GM21786 (cell line): ENCODE results near the gene KDELR1.
"Not testable (repeated sequence)": the region's sequence is repeated elsewhere in the genome, so short reads cannot be mapped to it uniquely, and the experiment has no call there.

Experiments used
- ATAC-seq: cut with Tn5 transposase; IDR thresholded peaks from one replicate; pipeline ENCODE4 v1.9.1; 2021; ENCODE audit not compliant: unreplicated experiment

KDELR1 gene

DNA sequence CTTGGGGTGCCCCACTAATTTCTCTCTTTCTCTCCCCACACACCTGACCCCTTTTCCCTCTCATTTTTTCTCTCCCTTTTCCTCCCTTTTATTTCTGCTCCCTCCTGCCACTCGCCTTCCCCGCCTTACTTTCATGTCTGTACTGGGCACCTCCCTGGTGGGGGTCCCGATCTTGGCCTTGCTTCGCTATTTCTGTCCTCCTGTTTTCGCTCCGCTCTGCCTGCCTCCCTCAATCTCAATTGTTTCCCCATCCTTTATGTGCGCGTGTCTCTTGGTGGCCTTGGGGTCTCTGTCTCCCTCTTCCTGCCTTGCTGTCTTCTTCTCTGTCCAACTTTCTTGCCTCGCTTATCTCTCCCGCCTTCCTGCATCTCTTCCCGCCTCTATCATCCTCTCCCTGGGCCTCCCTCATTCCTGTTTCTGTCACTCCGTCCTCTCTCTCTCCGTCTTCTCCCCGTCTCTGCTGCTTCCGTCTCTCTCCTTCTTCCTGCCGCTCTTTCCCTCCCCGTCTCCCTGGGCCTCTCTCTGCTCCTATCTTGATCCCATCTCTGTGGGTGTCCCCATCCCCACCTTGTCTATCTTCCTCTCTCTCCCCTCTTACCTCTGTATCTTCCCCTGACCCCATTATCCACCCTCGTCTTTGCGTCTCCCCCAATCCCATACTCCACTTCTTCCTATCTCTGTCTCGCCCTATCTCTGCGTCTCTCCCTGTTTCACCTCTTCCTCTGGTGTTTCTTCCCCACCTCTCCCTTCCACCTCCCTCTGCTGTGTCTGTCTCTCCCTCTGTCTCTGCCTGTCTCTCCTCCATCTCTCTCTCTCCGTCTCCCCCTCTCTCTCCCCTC, 6.1 kb upstream of the KDELR1 start:
- ATAC-seq = no peak

DNA sequence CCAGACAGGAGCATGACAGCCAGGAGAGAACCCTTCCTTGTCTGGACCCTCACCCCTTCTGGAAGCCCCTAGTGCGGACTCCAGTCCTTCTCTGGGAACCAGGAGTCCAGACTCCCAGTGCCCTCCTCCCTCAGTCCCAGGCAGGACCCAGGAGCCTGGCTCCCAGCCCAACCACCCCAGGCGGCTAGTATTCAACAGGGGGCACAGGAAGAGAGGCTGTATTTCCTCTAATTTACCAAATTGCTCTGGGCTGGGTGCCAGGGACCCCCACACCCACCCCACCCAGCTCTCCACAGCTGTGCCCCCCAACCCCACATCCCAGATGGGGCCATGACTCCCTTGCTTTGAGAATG, 5.4 kb upstream of the KDELR1 start:
- no peak for ATAC-seq

DNA sequence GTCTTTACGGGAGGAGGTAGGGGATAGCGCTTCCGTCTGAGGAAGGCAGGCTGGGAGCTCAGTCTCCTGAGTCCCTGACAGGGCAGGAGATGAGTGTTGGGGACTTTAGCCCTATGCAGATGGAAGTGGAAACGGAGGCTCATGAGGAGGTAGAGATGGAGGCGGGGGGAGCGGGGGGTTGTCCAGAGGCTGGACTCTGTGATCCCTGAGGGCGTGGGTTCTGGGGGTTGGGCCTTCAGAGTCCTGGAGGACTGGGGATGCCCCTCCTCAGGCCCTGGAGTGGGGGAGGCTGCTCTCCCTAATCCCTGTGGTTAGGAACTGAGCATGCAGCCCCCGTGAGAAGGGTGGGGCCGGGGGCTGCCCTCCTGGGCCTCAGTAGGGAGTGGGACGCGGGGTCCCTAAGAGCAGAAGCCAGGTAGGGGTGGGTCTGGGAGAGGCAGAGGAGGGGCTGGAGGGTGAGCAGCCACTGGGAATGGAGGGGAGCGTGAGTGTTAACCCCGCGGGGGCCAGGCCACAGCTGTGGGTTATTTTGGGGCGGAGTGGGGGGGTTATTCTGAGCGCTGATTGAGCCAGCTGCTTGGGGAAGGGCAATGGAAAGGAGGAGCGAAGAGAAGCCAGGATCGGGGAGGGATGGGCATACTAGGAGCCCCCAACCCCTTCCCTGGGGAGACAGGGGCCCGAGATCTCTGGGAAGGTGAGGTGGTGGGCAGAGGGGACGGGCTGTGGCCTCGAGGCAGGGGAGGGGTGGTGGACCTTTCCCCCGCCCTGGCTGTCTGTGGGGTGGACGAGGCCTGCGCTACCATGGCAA, 4.9 kb upstream of the KDELR1 start:
- ATAC-seq = no peak

DNA sequence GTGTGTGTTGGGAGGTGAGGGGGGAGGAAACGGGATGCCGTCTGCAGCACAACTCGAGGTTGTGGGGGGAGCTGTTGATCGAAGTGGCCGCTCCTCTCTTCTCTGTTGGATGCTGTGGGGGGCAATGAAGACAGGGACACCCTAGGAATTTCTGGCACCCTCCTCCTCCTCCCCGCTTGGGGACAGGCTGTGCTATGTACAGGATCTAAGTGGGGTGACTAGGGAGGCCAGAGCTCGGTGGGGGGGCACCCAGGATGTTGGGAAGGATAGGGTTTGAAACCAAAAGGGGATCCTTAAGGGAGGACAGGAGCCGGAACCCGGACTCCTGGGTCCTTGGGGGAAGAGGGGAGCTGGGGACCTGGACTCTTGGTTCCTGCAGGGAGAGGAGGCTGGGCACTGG, 4.1 kb upstream of the KDELR1 start:
- ATAC-seq = no peak

DNA sequence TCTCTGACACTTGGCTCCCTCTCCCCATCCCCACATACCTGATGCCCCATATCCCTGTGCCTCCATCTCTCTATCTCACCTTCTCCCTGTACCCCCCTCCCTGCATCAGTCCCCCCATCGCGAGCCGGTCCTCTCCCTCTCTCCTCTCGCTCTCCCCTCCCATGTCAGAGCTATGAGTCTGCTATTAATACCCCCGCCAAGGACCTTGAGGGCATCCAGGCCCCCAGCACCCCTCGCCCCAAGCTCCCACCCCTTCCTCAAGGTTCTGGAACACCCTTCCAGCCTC, 3.8 kb upstream of the KDELR1 start:
- ATAC-seq = no peak

DNA sequence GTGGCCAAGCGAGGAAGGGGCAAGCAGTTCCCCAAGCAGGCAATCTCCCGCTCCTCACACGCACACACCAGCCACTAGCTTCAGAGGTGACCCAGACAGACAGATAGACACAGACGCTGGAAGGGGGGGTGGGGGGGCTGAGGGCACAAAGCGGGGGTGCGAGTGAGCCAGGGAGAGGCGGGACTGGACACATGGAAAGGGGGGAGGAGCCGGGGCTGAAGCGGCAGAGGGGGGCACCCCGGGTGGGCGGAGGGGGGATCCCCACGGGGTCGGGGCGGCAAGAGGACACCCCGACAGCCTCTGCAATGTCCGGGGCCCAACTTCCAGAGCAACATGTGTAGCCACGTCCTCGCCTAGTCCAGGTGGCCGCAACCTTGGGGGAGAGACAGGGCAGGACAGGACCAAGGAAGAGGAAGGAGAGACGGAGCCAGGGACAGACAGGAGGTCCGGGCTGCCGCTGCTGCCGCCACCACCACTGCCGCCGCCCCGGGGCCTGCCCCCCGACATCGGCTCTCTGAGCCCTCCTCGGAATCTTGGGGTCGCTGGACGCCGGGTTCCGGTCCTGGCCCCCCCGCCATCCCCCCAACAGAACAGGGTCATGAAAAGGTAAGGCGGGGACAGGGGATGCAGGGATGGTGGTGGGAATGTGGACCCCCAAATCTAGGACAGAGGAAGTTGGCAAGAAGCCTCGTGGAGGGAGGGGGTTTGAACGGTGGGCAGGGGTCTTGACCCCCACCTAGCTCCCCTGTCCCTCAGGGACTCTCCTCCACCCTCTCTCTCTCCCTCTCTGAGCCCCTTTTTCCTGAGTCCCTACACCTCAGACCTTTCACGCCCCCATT, 3.2 kb upstream of the KDELR1 start:
- ATAC-seq = no peak

DNA sequence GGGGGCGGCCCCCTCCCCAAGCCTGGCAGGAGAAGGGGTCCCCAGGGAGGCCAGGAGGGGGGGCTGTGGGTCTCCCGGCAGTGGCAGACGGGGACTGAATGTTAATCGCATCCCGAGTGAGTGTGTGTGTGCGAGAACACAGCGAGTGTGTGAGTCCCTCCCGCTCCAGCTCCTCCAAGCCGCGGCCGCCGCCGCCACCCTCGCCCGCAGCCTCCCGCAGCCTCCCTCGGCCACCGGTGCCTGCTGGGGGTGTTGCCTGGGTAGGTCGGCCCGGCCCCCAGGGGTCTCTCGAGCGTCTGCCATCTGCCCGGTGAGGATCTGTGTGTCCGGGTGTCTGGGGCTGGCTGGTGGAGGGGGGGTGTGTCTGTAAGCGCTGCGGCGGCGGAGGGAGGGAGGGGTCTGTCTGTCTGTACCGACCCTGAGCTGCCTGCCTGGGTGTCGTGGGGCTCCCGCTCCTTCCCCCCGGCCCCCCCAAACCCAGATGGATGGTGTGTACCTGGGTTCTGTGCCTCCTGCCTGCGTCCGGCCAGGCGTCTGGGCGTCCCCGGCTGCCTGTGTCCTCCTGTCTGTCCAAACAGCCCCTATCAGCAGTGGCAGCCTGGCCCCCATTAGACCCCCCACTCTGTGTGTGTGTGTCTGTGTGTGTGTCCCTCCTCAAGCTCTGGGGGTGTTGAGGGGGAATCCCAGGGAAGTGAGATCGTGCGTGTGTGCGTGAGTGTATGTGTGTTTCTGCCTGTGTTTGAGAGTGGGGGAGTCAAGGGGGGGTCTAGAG, 2.4 kb upstream of the KDELR1 start, which contains the start of gene GRIN2D:
GRIN2D (plus strand) TSS at position 110 of the 772 bp plus-strand sequence. CDS start 4,725 bp downstream, outside the sequence.
- no peak for ATAC-seq

DNA sequence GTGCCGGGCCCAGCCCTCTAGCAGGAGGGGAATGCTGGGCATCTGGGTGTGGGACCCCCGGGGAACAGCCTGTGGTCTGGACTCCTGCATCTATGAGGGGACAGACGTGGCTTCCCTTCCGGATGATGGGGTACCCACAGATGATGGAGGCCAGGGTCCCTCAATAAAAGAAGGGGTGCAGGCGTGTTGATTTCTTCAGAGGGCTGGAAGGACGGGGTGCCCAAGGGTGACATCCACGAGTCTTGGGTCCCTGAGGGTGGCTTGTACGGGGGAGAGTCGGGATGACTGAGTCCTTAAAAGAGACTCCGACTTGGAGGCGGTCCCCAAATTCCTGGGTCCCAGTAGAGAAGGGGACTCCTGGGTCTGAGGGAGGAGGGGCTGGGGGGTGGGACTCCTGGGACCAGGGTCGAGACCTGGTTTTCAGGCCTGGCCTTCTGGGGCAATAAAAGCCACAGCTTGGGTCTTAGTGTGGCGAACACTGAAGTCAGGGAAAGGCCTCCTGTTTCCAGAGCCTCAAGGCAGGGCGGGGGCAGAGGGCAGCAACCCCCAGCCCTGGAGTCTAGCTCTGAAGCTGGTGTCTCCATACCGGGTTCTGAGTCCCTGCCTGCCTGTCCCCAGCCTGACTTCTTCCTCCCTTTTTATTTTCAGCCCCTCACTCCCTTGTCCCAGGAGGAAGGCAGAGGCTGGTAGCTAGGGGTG, 1.7 kb upstream of the KDELR1 start:
- no peak for ATAC-seq

DNA sequence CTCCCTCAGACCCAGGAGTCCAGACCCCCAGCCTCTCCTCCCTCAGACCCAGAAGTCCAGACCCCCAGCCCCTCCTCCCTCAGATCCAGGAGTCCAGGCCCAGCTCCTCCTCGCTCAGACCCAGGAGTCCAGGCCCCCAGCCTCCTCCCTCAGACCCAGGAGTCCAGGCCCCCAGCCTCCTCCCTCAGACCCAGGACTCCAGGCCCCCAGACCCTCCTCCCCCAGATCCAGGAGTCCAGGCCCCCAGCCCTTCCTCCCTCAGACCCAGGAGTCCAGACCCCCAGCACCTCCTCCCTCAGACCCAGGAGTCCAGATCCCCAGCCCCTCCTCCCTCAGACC, 624 bp upstream of the KDELR1 start:
- not testable (repeated sequence) for ATAC-seq

DNA sequence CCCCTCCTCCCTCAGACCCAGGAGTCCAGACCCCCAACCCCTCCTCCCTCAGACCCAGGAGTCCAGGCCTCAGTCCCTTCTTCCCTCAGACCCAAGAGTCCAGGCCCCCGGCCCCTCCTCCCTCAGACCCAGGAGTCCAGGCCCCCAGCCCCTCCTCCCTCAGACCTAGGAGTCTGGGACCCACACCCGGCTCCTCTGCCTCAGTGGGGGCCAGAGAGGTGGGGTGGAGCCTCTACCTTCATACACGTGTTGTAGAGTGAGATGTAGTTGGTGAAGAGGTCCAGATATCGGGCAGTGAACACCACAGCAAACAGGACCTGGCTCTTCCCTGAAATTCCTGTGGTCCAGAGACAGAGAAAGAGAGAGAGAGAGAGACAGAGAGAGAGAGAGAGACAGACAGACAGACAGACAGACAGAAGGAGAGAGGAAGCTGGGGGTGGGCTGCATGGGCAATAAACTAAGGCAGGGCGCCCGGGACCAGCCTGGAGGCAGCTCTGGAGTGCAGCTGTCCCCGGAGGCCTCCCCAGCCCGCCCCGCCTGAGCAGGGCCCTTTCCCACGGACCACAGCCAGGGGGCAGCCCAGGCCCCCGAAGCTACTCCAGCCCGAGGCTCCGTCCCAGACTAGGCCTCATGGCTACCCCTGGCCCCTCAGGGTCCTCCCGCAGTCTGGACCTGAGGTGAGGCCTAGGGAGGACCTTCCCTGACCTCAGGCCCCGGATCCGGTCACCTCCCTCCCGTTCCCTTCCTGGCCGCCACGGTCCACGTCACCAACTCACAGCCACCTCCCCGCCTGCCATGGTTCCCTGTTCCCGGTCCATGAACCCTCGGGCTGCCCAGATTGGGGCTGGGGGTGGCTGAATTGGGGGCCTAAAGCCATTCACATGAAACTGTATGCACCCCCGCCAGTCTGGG, 907 bp downstream of the KDELR1 start:
- ATAC-seq = no peak

DNA sequence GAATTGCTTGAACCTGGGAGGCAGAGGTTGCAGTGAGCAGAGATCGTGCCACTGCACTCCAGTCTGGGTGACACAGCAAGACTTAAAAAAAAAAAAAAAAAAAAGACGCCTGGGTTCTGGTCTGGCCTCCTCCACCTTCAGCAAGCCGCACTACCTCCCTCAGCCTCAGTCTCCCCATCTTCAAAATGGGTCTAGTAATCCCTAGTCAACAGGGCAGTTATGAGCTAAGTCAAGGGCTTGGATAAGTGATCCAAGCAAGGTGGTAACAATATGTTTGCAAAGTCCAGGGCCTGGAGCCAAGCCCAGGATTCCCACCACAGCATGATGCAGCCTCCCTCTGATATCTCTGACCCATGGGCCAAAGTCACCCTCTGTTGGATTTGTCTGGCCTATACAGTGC, 4.4 kb downstream of the KDELR1 start:
- ATAC-seq = no peak

DNA sequence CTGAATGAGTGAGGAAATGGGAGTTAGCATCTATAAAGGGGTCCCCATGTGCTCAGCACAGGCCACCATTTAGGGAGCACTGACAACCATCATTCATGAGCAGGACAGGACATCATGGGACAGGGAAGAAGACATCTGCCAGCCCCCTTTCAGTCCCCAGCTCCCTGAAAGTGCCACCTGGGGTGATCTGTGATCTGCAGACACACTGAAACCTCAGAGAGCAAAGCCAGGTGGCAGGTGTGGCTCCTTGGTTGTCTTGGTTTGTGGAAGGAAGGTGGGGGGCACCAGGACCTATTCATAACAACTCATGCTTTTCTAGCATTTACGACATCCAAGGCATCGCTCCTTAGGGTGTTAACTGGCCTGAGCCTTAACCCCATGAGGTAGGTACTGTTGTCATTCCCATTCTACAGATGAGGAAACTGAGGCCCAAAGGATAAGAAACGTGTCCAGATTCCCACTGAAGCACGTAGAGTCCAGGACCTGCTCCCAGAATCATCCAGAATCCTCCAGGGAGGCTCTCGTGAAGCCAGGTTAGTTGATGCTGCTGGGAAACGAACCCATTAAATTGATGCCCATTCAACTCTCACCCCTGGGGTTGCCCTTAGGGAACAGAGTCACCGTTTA, 5.8 kb downstream of the KDELR1 start:
- no peak for ATAC-seq

DNA sequence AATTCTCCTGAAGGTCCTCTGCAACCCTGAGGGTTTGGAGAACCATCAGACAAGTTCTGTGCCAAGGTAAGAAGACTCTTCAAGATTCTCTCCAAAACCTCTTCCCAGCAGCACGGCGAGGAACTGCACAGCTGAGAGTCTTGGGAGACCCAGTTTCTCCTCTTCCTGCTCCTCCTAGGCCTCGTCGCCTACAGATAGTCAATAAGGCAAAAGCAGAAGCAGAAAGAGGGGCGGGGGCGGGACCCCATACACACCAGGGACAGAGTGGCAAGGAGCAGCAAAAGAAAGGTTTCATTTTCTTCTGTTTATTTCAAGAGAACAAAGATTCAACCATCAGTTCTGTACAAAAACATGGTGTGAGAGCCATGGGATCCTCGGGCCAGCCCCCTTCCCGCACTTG, 9.1 kb downstream of the KDELR1 start:
- no peak for ATAC-seq

DNA sequence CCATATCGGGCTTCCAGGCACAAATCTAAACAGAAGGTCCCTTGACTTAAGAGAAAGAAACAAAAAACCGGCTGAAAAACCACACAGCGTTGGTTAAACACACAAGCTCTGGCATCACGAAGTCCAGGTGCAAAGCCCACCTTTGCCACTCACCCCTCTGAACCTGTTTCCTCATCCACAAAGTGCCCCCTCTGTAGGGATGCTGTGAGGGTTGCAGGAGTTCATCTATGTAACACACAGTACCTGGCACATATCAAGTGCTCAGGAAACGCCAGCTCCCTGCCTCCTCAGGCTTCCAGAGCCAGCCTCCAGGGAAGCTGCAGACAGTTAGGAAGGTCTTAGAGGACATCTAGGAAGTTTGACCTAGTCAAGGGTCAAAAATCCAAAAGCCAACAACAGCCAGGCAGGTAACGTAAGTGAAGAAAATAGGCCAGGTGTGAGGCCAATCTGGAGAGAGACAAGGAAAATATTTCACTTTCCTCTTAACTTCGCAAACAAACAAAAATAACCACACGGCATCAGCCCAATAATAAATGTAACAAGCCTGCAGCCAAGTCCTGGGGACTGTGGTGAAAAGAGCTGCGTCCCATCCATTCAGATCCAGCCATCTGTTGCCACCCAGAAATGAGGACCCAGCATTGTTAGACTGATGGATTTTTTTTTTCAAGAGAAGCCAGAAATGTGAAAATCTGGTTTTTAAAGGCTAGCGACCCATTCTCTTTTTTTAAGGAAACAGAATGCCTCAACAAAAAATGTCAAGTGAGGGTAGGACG, 10.0 kb downstream of the KDELR1 start:
- no peak for ATAC-seq

DNA sequence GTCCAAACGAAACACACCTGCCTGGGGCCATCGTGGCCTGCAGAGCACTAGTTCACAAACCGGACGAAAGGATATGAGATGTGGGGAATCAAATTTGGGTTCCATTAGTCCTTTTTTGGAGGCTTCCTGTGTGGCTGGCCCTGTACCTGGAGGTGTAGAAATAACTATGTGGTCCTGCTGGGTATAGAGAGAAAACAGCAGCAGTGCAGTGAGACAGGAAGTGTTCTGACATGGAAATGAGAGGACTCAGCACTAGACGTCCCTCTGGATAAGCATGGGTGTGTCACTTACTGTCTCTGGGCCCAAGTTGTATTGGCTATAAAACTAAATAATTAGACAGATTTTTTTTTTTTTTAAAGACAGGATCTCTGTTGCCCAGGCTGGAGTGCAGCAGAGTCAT, 12.3 kb downstream of the KDELR1 start:
- no peak for ATAC-seq

DNA sequence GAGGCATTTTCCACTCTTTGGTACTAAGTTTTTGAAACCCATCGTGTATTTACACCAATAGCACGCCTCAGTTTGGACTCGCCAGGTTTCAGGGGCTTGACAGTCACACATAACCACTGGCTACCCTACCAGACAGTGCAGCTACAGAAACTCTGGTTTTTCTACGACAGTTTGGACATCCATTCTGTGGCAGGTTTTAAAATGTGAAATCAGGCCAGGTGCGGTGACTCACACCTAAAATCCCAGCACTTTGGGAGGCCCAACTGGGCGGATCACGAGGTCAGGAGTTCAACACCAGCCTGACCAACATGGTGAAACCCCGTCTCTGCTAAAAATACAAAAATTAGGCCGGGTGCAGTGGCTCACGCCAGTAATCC, 13.2 kb downstream of the KDELR1 start:
- no peak for ATAC-seq

DNA sequence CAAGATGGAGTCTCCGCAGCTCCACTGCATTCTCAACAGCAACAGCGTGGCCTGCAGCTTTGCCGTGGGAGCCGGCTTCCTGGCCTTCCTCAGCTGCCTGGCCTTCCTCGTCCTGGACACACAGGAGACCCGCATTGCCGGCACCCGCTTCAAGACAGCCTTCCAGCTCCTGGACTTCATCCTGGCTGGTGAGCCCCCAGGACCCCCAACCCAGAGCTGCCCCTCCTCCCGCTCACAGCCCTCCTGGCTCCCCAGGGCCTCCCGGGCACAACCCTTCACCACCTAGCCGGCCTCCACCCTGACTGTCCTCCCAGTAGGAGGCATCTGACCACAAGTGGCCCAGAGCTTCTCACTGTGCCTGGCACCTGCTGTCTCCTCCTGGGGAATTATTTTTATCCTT, 17.8 kb downstream of the KDELR1 start:
- no peak for ATAC-seq

DNA sequence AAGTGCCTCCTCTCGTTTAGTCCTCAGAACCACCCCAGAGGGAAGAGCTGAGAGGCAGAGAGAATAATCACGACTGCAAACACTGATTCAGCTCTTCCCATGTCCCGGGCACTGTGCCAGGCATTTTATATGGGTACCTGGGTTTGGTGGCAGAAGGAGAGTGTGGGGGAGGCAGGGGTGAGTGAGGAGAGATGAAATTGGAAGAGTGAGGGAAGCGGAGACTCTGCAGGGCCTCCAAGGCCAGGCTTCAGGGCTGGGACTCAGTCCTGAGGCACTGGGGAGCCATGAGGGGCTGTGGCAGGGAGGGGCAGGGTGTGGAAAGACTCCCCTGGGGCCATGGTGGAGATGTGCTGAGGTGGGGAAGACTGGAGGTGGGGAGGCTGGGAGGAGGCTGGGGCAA, 18.4 kb downstream of the KDELR1 start:
- ATAC-seq = no peak
